HepG2 (cell line): ENCODE results near the gene GIPC1. TPM values are rescaled to one million over a fixed set of nuclear protein-coding genes. Genes with fewer than 3 reads are reported as not detected.
A peak's percentile ranks its signal among the peaks of the same experiment; 100 is the strongest.

Source experiments
- ARID3A ChIP-seq: IDR thresholded peaks from 2 replicates; pipeline ENCODE4 v1.6.1; 2012; ENCODE audit warnings: low read depth, low read length, improper control_type of control experiment
- CBX2 ChIP-seq, 2 experiments: fragments of 200-600 bp in 1 of 2; sonication (generic); formaldehyde crosslinking in 1 of 2; IDR thresholded peaks; 2 replicates each; pipeline versions ENCODE4 v1.7.0 to v1.8.1; 2018 to 2022; ENCODE audit warnings: low read depth in 2 of 2, low read length in 1 of 2, mild to moderate bottlenecking in 1 of 2, missing genetic modification reagents in 1 of 2
- CERS6 ChIP-seq: sonication (generic); formaldehyde crosslinking; IDR thresholded peaks from 2 replicates; pipeline ENCODE4 v1.5.0; 2020; ENCODE audit warnings: missing genetic modification reagents
- DR1 ChIP-seq: sonication (generic); formaldehyde crosslinking; IDR thresholded peaks from 2 replicates; pipeline ENCODE4 v1.8.0; 2021; ENCODE audit warnings: mild to moderate bottlenecking, missing genetic modification reagents, inconsistent platforms
- FOXM1 ChIP-seq: sonication (generic); formaldehyde crosslinking; IDR thresholded peaks from 2 replicates; pipeline ENCODE4 v1.5.0; 2020; ENCODE audit warnings: missing genetic modification reagents
- FOXO4 ChIP-seq: sonication (generic); formaldehyde crosslinking; conservative IDR thresholded peaks from 2 replicates; pipeline ENCODE4 v1.8.1; 2023; ENCODE audit warnings: missing genetic modification reagents
- HMGA1 ChIP-seq: sonication (generic); formaldehyde crosslinking; conservative IDR thresholded peaks from 2 replicates; pipeline ENCODE4 v1.4.0; 2020; ENCODE audit warnings: missing genetic modification reagents
- HOXA5 ChIP-seq: sonication (generic); formaldehyde crosslinking; IDR thresholded peaks from 2 replicates; pipeline ENCODE4 v1.4.0; 2020; ENCODE audit warnings: missing genetic modification reagents
- HOXA7 ChIP-seq: sonication (generic); formaldehyde crosslinking; IDR thresholded peaks from 2 replicates; pipeline ENCODE4 v1.8.1; 2022; ENCODE audit warnings: mild to moderate bottlenecking, missing genetic modification reagents, moderate library complexity
- JDP2 ChIP-seq: sonication (generic); formaldehyde crosslinking; IDR thresholded peaks from 2 replicates; pipeline ENCODE4 v1.8.1; 2022; ENCODE audit warnings: missing genetic modification reagents, borderline replicate concordance
- PAWR ChIP-seq: sonication (generic); formaldehyde crosslinking; IDR thresholded peaks from 2 replicates; pipeline ENCODE4 v1.4.0; 2020; ENCODE audit warnings: missing genetic modification reagents, mild to moderate bottlenecking, borderline replicate concordance
- PCBP1 ChIP-seq: fragments of 200-400 bp; formaldehyde crosslinking; IDR thresholded peaks from 2 replicates; pipeline ENCODE4 v1.6.1; 2017; ENCODE audit warnings: mild to moderate bottlenecking, low read depth, low read length, borderline replicate concordance
- POLR2AphosphoS5 ChIP-seq: IDR thresholded peaks from 2 replicates; pipeline ENCODE4 v1.6.1; 2012; ENCODE audit warnings: low read depth, low read length
- PTBP1 ChIP-seq: fragments of 200-400 bp; formaldehyde crosslinking; IDR thresholded peaks from 2 replicates; pipeline ENCODE4 v1.6.1; 2018; ENCODE audit warnings: low read length, low read depth; ENCODE audit not compliant: poor library complexity, severe bottlenecking
- SRSF1 ChIP-seq: fragments of 200-400 bp; formaldehyde crosslinking; optimal IDR thresholded peaks from 2 replicates; pipeline ENCODE3; 2017; ENCODE audit warnings: mild to moderate bottlenecking, low read depth, low read length, moderate library complexity
- TFAP4 ChIP-seq: sonication (generic); IDR thresholded peaks from 2 replicates; pipeline ENCODE4 v1.6.1; 2016; ENCODE audit warnings: low read depth, borderline replicate concordance
- ZBTB10 ChIP-seq: sonication (generic); formaldehyde crosslinking; IDR thresholded peaks from 2 replicates; pipeline ENCODE4 v1.4.0; 2020; ENCODE audit warnings: missing genetic modification reagents, borderline replicate concordance
- ZC3H4 ChIP-seq: sonication (generic); formaldehyde crosslinking; IDR thresholded peaks from 2 replicates; pipeline ENCODE4 v1.4.0; 2020; ENCODE audit warnings: missing genetic modification reagents, borderline replicate concordance
- ZNF296 ChIP-seq: sonication (generic); formaldehyde crosslinking; conservative IDR thresholded peaks from 2 replicates; pipeline ENCODE4 v1.5.0; 2020; ENCODE audit warnings: mild to moderate bottlenecking, missing genetic modification reagents
- ZNF44 ChIP-seq: sonication (generic); formaldehyde crosslinking; IDR thresholded peaks from 2 replicates; pipeline ENCODE4 v1.5.1; 2020; ENCODE audit warnings: mild to moderate bottlenecking, missing genetic modification reagents
- ZNF441 ChIP-seq: sonication (generic); formaldehyde crosslinking; IDR thresholded peaks from 2 replicates; pipeline ENCODE4 v1.7.0; 2021; ENCODE audit warnings: missing genetic modification reagents, borderline replicate concordance
- ZNF644 ChIP-seq: IDR thresholded peaks from 2 replicates; pipeline ENCODE4 v1.6.1; 2016; ENCODE audit warnings: low read depth
- polyA plus RNA-seq, 8 experiments: library from polyadenylated mRNA; depleted of rRNA in 3 of 8; stranded (reverse) in 7 of 8; unstranded in 1 of 8; fragments of >200 nt; fragmentation: Illumina TruSeq in 4 of 8; extraction: Trizol in 4 of 8; gene quantifications; 2 replicates each; pipeline versions ENCODE4 v1.2.1 to v1.2.3, GENCODE V29; 2011 to 2016; ENCODE audit warnings: low read depth in 4 of 8, missing spikeins in 1 of 8, mixed read lengths in 1 of 8; ENCODE audit not compliant: insufficient read depth in 1 of 8
- total RNA-seq, 5 experiments: library from RNA; depleted of rRNA; stranded (reverse); fragments of >200 nt; fragmentation: Illumina TruSeq; extraction: Trizol; gene quantifications; 2 replicates each; pipeline ENCODE4 v1.2.3, GENCODE V29; 2016; ENCODE audit warnings: low read depth in 1 of 5

The GIPC1 gene
- total and polyA plus RNA-seq, 2 of the 13 experiments (the other 11 are each of a cell fraction or from before 2014, with no cell fraction given): 27.1 to 48.1 TPM

GRCh38 chr19:14529254-14530004, 33.5 kb upstream of the GIPC1 start, which contains the start of gene TECR (continued):
- TF ChIP-seq JDP2 (CRISPR knock-in tag) (no peak), HOXA7 (no peak), CERS6 (CRISPR knock-in tag) (no peak), ARID3A (no peak), CBX2 (IDR thresholded peaks at IDR 0.05; ENCODE audit: low read depth, low read length) (no peak), CBX2 (CRISPR knock-in tag; IDR thresholded peaks at IDR 0.05; ENCODE audit: low read depth) (no peak), ZNF44 (no peak), FOXM1 (no peak), PTBP1 (no peak), SRSF1 (peak; percentile 44), HOXA5 (CRISPR knock-in tag) (peak; percentile 62; the same call in 1 of the 2 replicates), ZBTB10 (CRISPR knock-in tag) (peak; percentile 42; the same call in 1 of the 2 replicates), FOXO4 (CRISPR knock-in tag) (no peak), PAWR (CRISPR knock-in tag) (no peak), TFAP4 (no peak), HMGA1 (no peak), POLR2AphosphoS5 (peak; percentile 97), ZNF644 (no peak), ZNF296 (CRISPR knock-in tag) (no peak), ZNF441 (CRISPR knock-in tag) (0 out of 2 replicates have a peak, but pooled peaks have one; percentile 55), DR1 (peak; percentile 100), ZC3H4 (no peak), PCBP1 (0 out of 2 replicates have a peak, but pooled peaks have one; percentile 15)
